Smooth muscle cell (in vitro differentiated cells): ENCODE results near the gene CDK18. TPM values are rescaled to one million over a fixed set of nuclear protein-coding genes. Genes with fewer than 3 reads are reported as not detected.

Source experiments
- DNase-seq: peaks from one replicate; lab custom pipeline; 2025; ENCODE audit not compliant: unreplicated experiment; lab: John Stamatoyannopoulos, UW
- H2AFZ ChIP-seq: fragments of 200-600 bp; sonication (generic); 2 replicates; pipeline ENCODE4 v1.6.0; 2016; ENCODE audit warnings: antibody characterized with exemption, low read depth, mild to moderate bottlenecking
- H3F3A ChIP-seq: fragments of 200-600 bp; sonication (generic); 2 replicates; pipeline ENCODE4 v1.6.0; 2017; ENCODE audit warnings: antibody characterized with exemption, low read depth
- H3K27ac ChIP-seq: fragments of 200-600 bp; sonication (generic); 2 replicates; pipeline ENCODE4 v1.5.1; 2016; ENCODE audit warnings: low read depth, mild to moderate bottlenecking
- H3K27me3 ChIP-seq: fragments of 200-600 bp; sonication (generic); 2 replicates; pipeline ENCODE4 v1.6.1; 2016; ENCODE audit warnings: low read depth, mild to moderate bottlenecking
- H3K36me3 ChIP-seq: fragments of 200-600 bp; sonication (generic); 2 replicates; pipeline ENCODE4 v1.5.1; 2016; ENCODE audit warnings: low read depth
- H3K4me1 ChIP-seq: fragments of 200-600 bp; sonication (generic); 2 replicates; pipeline ENCODE4 v1.5.1; 2016; ENCODE audit warnings: low read depth
- H3K4me2 ChIP-seq: fragments of 200-600 bp; sonication (generic); 2 replicates; pipeline ENCODE4 v1.6.0; 2016; ENCODE audit warnings: mild to moderate bottlenecking
- H3K4me3 ChIP-seq: fragments of 200-600 bp; sonication (generic); 2 replicates; pipeline ENCODE4 v1.5.1; 2016; ENCODE audit warnings: mild to moderate bottlenecking
- H3K79me2 ChIP-seq: fragments of 200-600 bp; sonication (generic); 2 replicates; pipeline ENCODE4 v1.6.0; 2016; ENCODE audit warnings: low read depth, mild to moderate bottlenecking
- H3K9ac ChIP-seq: fragments of 200-600 bp; sonication (generic); 2 replicates; pipeline ENCODE4 v1.6.0; 2016; ENCODE audit warnings: low read depth
- H3K9me3 ChIP-seq: fragments of 200-600 bp; sonication (generic); replicated peaks from 2 replicates; pipeline ENCODE4 v1.5.1; 2016; ENCODE audit warnings: low read depth
- H4K20me1 ChIP-seq: fragments of 200-600 bp; sonication (generic); 2 replicates; pipeline ENCODE4 v1.6.0; 2016; ENCODE audit warnings: low read depth
- WGBS: methylation state at CpG from one replicate; pipeline ENCODE4 v1.1.7; 2016; ENCODE audit warnings: low lambda C conversion rate; 5-methylcytosine and 5-hydroxymethylcytosine counted together
- polyA plus RNA-seq: library from polyadenylated mRNA; unstranded; fragments of >200 nt; fragmentation: Nextera tagmentation; extraction: Ambion mirVana; gene quantifications from 2 replicates; pipeline ENCODE4 v1.2.1, GENCODE V29; 2016
- total RNA-seq: library from RNA; depleted of rRNA; stranded (reverse); fragments of >200 nt; gene quantifications from 2 replicates; pipeline ENCODE4 v1.2.3, GENCODE V29; 2014
- TF ChIP-seq, protein P1 (sequence below): fragments of 200-600 bp; sonication (generic); IDR thresholded peaks from 2 replicates; pipeline ENCODE4 v1.5.1; 2017; ENCODE audit warnings: borderline replicate concordance, mild to moderate bottlenecking, antibody characterized with exemption; ENCODE audit not compliant: insufficient read depth, poor library complexity, severe bottlenecking

Gene CDK18
- total and polyA plus RNA-seq, 2 experiments from 2014 or later: 6.1 TPM

- 93% methylated on average over 3 of the region's 3 CpGs for WGBS
- no peaks in the 10 kb centered on the region for H3K79me2 ChIP-seq
- no peak overlapping the region for H3K4me3 ChIP-seq
- DNase-seq: no peak
- H3K27ac ChIP-seq: no peak overlapping the region
- H2AFZ ChIP-seq: no peak overlapping the region
- H3K4me1 ChIP-seq: no peaks in the 10 kb centered on the region
- no peaks in the 10 kb centered on the region for H4K20me1 ChIP-seq
- TF ChIP-seq, protein P1, sequence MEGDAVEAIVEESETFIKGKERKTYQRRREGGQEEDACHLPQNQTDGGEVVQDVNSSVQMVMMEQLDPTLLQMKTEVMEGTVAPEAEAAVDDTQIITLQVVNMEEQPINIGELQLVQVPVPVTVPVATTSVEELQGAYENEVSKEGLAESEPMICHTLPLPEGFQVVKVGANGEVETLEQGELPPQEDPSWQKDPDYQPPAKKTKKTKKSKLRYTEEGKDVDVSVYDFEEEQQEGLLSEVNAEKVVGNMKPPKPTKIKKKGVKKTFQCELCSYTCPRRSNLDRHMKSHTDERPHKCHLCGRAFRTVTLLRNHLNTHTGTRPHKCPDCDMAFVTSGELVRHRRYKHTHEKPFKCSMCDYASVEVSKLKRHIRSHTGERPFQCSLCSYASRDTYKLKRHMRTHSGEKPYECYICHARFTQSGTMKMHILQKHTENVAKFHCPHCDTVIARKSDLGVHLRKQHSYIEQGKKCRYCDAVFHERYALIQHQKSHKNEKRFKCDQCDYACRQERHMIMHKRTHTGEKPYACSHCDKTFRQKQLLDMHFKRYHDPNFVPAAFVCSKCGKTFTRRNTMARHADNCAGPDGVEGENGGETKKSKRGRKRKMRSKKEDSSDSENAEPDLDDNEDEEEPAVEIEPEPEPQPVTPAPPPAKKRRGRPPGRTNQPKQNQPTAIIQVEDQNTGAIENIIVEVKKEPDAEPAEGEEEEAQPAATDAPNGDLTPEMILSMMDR: no peak
- H3K9ac ChIP-seq: no peak overlapping the region
- no peaks in the 10 kb centered on the region for H3F3A ChIP-seq
- peaks cover 12% of the 10 kb centered on the region for H3K27me3 ChIP-seq
- H3K36me3 ChIP-seq: no peaks in the 10 kb centered on the region
- H3K9me3 ChIP-seq: no peaks in the 10 kb centered on the region
- no peak overlapping the region for H3K4me2 ChIP-seq
These were observed 29.9 kb upstream of the CDK18 start for GRCh38 chr1:205474571-205474970.

DNA sequence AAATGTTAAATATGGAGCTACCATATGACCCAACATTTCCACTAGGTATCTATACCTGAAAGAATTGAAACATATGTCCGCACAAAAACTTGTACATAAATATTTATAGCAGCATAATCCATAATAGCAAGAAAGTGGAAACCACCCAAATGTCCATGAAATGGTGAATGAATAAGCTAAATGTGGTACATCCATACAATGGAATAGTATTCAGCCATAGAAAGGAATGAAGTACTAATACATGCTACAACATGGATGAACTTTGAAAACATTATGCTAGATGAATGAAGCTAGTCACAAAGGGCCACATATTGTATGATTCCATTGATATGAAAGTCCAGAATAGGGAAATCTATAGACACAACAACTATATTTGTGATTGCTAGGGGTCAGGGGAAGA lies 28.6 kb upstream of the CDK18 start:
- WGBS: 97% methylated on average over 1 of the region's 1 CpG
- Histone ChIP-seq H3K4me1 (no peaks in the 10 kb centered on the region), H2AFZ (no peak overlapping the region), H3K9ac (no peak overlapping the region), H4K20me1 (no peaks in the 10 kb centered on the region), H3K9me3 (no peaks in the 10 kb centered on the region), H3K4me3 (no peak overlapping the region), H3K36me3 (no peaks in the 10 kb centered on the region), H3K79me2 (no peaks in the 10 kb centered on the region), H3K27me3 (peaks cover 14% of the 10 kb centered on the region), H3K4me2 (no peak overlapping the region), H3K27ac (no peak overlapping the region), H3F3A (no peaks in the 10 kb centered on the region)
- TF ChIP-seq, protein P1: no peak
- no peak for DNase-seq

- Histone ChIP-seq H3K79me2 (no peaks in the 10 kb centered on the region), H2AFZ (no peak overlapping the region), H3K36me3 (no peaks in the 10 kb centered on the region), H3K27me3 (peaks cover 22% of the 10 kb centered on the region), H3K9me3 (no peaks in the 10 kb centered on the region), H3K4me3 (no peak overlapping the region), H3K4me1 (peaks cover 6% of the 10 kb centered on the region), H4K20me1 (no peaks in the 10 kb centered on the region), H3K4me2 (no peak overlapping the region), H3K27ac (no peak overlapping the region), H3F3A (no peaks in the 10 kb centered on the region), H3K9ac (no peak overlapping the region)
- DNase-seq: no peak
- TF ChIP-seq, protein P1: no peak
- 94% methylated on average over 4 of the region's 4 CpGs for WGBS
These were observed 27.8 kb upstream of the CDK18 start for GRCh38 chr1:205476648-205477047.

- H3K36me3 ChIP-seq: no peaks in the 10 kb centered on the region
- no peaks in the 10 kb centered on the region for H3K79me2 ChIP-seq
- peaks cover 7% of the 10 kb centered on the region for H3K4me1 ChIP-seq
- 53% methylated on average over 6 of the region's 6 CpGs for WGBS
- peaks cover 27% of the 10 kb centered on the region for H3K27me3 ChIP-seq
- H3K9ac ChIP-seq: no peak overlapping the region
- H3K27ac ChIP-seq: no peak overlapping the region
- TF ChIP-seq, protein P1: no peak
- no peaks in the 10 kb centered on the region for H3F3A ChIP-seq
- no peak overlapping the region for H2AFZ ChIP-seq
- DNase-seq: no peak
- no peaks in the 10 kb centered on the region for H3K9me3 ChIP-seq
- H3K4me2 ChIP-seq: no peak overlapping the region
- no peaks in the 10 kb centered on the region for H4K20me1 ChIP-seq
- H3K4me3 ChIP-seq: no peak overlapping the region
These were observed 27.2 kb upstream of the CDK18 start for GRCh38 chr1:205477121-205477758.
